Suprapubic skin (tissue), 4 donors: ENCODE measurements around the gene PRSS56. TPM values are rescaled to one million over a fixed set of nuclear protein-coding genes. Genes with fewer than 3 reads are reported as not detected.

ENCODE experiments used
- DNase-seq, 2 donors: peaks; one replicate each; pipeline ENCODE4 v3.0.0-alpha.2; 2019; ENCODE audit warnings: low spot score in 2 of 2
- H3K27ac ChIP-seq: fragments of 200-600 bp; sonication (generic); one replicate; pipeline ENCODE4 v1.5.1; 2019
- H3K27me3 ChIP-seq: fragments of 200-600 bp; sonication (generic); one replicate; pipeline ENCODE4 v1.5.1; 2019
- H3K36me3 ChIP-seq: fragments of 200-600 bp; sonication (generic); one replicate; pipeline ENCODE4 v1.5.1; 2019
- H3K4me1 ChIP-seq: fragments of 200-600 bp; sonication (generic); one replicate; pipeline ENCODE4 v1.5.1; 2019
- H3K4me3 ChIP-seq: fragments of 200-600 bp; sonication (generic); one replicate; pipeline ENCODE4 v1.5.1; 2019; ENCODE audit warnings: mild to moderate bottlenecking
- H3K9me3 ChIP-seq: fragments of 200-600 bp; sonication (generic); one replicate; pipeline ENCODE4 v1.5.1; 2019
- EP300 ChIP-seq: sonication (generic); formaldehyde crosslinking; IDR thresholded peaks from one replicate; pipeline ENCODE4 v1.6.1; 2017; ENCODE audit warnings: antibody characterized with exemption
- POLR2A ChIP-seq, 2 donors: fragments of 450-650 bp; IDR thresholded peaks; one replicate each; pipeline ENCODE4 v1.6.1; 2017; ENCODE audit warnings: antibody characterized with exemption in 2 of 2, mild to moderate bottlenecking in 2 of 2, moderate library complexity in 2 of 2
- POLR2AphosphoS5 ChIP-seq, 3 donors: sonication (generic); formaldehyde crosslinking; IDR thresholded peaks; one replicate each; pipeline ENCODE4 v1.6.1; 2017; ENCODE audit warnings: antibody characterized with exemption in 3 of 3
- WGBS: methylation state at CpG from one replicate; pipeline ENCODE4 v1.1.5; 2018; 5-methylcytosine and 5-hydroxymethylcytosine counted together
- total RNA-seq, 4 donors: library from RNA; depleted of rRNA; stranded (reverse); fragments of >200 nt; gene quantifications; one replicate each; pipeline ENCODE4 v1.1.0, GENCODE V29; 2016
- TF ChIP-seq, protein P1 (sequence below), 2 donors: fragments of 200-600 bp in 1 of 2; fragments of 450-650 bp in 1 of 2; sonication (generic) in 1 of 2; IDR thresholded peaks; one replicate each; pipeline ENCODE4 v1.5.1; 2016 to 2019; ENCODE audit warnings: antibody characterized with exemption in 2 of 2, mild to moderate bottlenecking in 1 of 2, moderate library complexity in 1 of 2

The PRSS56 gene
- total RNA-seq, 4 donors from 2014 or later = not detected

DNA sequence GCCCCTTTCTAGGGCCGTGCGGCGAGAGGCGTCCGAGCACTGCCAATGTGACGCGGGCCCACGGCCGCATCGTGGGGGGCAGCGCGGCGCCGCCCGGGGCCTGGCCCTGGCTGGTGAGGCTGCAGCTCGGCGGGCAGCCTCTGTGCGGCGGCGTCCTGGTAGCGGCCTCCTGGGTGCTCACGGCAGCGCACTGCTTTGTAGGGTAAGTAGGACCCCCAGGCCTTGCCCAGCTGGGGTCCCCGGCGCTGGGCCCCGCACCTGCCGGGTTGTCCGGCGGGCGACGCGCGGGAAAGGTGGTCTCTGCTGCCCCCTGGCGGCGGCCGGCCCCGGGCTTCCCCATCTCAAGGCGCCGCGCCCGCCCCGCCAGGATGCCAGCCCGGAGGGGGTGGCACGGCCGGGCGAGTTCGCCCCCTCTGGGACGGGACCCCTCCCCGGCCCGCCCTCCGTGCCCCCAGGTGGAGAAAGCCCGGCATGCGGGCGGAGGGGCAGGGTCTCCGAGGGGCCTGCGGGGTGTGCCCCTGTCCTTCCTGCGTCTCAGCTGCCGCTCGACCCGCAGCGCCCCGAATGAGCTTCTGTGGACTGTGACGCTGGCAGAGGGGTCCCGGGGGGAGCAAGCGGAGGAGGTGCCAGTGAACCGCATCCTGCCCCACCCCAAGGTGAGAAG, 1.9 kb downstream of the PRSS56 start:
- H3K27ac ChIP-seq = no peak overlapping the region
- no peak for DNase-seq
- no peaks in the 10 kb centered on the region for H3K36me3 ChIP-seq
- peaks cover 35% of the 10 kb centered on the region for H3K4me1 ChIP-seq
- peaks cover 86% of the 10 kb centered on the region for H3K27me3 ChIP-seq
- H3K4me3 ChIP-seq = peak overlapping the region; percentile 28
- no CpG with 5 or more reads among the region's 66 CpGs for WGBS
- TF ChIP-seq POLR2A (IDR thresholded peaks at IDR 0.05) (no peak), EP300 (no peak), POLR2AphosphoS5 (IDR thresholded peaks at IDR 0.05) (no peak)
- TF ChIP-seq, protein P1, sequence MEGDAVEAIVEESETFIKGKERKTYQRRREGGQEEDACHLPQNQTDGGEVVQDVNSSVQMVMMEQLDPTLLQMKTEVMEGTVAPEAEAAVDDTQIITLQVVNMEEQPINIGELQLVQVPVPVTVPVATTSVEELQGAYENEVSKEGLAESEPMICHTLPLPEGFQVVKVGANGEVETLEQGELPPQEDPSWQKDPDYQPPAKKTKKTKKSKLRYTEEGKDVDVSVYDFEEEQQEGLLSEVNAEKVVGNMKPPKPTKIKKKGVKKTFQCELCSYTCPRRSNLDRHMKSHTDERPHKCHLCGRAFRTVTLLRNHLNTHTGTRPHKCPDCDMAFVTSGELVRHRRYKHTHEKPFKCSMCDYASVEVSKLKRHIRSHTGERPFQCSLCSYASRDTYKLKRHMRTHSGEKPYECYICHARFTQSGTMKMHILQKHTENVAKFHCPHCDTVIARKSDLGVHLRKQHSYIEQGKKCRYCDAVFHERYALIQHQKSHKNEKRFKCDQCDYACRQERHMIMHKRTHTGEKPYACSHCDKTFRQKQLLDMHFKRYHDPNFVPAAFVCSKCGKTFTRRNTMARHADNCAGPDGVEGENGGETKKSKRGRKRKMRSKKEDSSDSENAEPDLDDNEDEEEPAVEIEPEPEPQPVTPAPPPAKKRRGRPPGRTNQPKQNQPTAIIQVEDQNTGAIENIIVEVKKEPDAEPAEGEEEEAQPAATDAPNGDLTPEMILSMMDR (IDR thresholded peaks at IDR 0.05) = peak in 1 of 2 donors; percentile 96
- H3K9me3 ChIP-seq = no peaks in the 10 kb centered on the region

DNA sequence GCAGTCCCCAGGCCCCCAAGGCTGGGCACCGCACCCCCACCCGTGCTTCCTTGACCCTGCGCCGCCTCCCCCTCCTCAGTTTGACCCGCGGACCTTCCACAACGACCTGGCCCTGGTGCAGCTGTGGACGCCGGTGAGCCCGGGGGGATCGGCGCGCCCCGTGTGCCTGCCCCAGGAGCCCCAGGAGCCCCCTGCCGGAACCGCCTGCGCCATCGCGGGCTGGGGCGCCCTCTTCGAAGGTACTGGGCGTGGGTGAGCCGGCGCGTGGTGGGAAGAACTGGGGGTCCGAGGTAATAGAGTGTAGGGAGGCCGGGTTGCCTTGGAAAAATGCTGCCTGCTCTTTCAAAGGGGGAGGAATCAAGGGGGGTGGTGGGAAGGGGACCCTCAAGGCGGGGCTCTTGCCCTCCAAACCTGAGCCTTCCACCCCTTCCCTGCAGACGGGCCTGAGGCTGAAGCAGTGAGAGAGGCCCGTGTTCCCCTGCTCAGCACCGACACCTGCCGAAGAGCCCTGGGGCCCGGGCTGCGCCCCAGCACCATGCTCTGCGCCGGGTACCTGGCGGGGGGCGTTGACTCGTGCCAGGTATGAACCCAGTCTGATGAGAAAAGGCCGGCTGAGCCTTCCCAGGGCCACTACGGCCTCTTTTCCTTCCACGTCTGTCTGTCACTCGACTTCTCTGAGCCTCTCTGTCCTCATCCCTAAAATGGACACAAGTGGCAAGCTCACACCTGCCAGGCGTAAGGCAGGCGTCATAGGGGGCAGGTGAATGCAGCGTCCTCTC, 2.6 kb downstream of the PRSS56 start:
- no peak for DNase-seq
- no peak for TF ChIP-seq EP300
- TF ChIP-seq POLR2AphosphoS5 (IDR thresholded peaks at IDR 0.05) = no peak
- TF ChIP-seq POLR2A (IDR thresholded peaks at IDR 0.05) = no peak
- TF ChIP-seq, protein P1 (IDR thresholded peaks at IDR 0.05) = no peak
- H3K27me3 ChIP-seq = peaks cover 86% of the 10 kb centered on the region
- no peak overlapping the region for H3K27ac ChIP-seq
- H3K4me3 ChIP-seq = peak overlapping the region; percentile 28
- WGBS = 23% methylated on average over 17 of the region's 46 CpGs
- H3K9me3 ChIP-seq = no peaks in the 10 kb centered on the region
- H3K36me3 ChIP-seq = no peaks in the 10 kb centered on the region
- H3K4me1 ChIP-seq = peaks cover 35% of the 10 kb centered on the region

DNA sequence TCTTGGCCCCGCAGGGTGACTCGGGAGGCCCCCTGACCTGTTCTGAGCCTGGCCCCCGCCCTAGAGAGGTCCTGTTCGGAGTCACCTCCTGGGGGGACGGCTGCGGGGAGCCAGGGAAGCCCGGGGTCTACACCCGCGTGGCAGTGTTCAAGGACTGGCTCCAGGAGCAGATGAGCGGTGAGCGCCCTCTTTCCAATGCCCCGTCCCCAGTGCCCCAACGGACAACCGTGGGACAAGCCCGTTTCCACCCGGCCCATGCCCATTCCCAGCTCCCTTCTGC, 3.2 kb downstream of the PRSS56 start:
- Histone ChIP-seq H3K4me1 (peaks cover 35% of the 10 kb centered on the region), H3K27ac (no peak overlapping the region), H3K4me3 (peak overlapping the region; percentile 42), H3K36me3 (no peaks in the 10 kb centered on the region), H3K27me3 (peaks cover 84% of the 10 kb centered on the region), H3K9me3 (no peaks in the 10 kb centered on the region)
- TF ChIP-seq, protein P1 (IDR thresholded peaks at IDR 0.05) = no peak
- TF ChIP-seq POLR2AphosphoS5 (IDR thresholded peaks at IDR 0.05) = no peak
- no peak for TF ChIP-seq POLR2A (IDR thresholded peaks at IDR 0.05)
- no peak for TF ChIP-seq EP300
- no CpG with 5 or more reads among the region's 16 CpGs for WGBS
- no peak for DNase-seq

DNA sequence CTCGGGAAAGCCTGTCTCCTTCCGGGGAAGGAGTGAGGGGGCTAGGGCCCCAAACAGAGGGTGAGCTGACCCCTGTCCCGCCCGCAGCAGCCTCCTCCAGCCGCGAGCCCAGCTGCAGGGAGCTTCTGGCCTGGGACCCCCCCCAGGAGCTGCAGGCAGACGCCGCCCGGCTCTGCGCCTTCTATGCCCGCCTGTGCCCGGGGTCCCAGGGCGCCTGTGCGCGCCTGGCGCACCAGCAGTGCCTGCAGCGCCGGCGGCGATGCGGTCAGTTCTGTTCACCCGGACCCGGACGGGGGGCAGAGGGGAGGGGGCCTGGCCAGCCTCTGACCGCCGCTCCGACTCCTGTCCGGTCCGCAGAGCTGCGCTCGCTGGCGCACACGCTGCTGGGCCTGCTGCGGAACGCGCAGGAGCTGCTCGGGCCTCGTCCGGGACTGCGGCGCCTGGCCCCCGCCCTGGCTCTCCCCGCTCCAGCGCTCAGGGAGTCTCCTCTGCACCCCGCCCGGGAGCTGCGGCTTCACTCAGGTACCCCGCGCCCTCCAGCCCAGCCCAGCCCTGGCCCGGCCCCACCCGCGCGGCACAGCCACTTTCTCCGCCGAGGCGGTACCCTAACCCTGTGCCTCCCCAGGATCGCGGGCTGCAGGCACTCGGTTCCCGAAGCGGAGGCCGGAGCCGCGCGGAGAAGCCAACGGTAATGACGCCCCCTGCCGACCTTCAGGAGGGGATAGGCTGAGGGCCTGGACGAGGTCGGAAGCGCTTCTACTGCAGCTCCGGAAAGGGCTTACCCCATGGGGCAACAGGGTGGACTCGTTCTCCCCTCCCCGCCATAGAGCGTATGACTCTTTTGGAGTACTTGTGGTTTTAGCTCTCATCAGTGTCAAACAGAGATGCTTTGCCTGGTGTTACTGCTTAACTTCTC, 3.8 kb downstream of the PRSS56 start:
- H3K9me3 ChIP-seq = no peaks in the 10 kb centered on the region
- H3K4me1 ChIP-seq = peaks cover 35% of the 10 kb centered on the region
- H3K27me3 ChIP-seq = peaks cover 78% of the 10 kb centered on the region
- DNase-seq = no peak
- no peak overlapping the region for H3K27ac ChIP-seq
- H3K4me3 ChIP-seq = peak overlapping the region; percentile 42
- TF ChIP-seq POLR2AphosphoS5 (IDR thresholded peaks at IDR 0.05) (no peak), EP300 (no peak), POLR2A (IDR thresholded peaks at IDR 0.05) (no peak)
- TF ChIP-seq, protein P1 (IDR thresholded peaks at IDR 0.05) = no peak
- under 1% methylated on average over 39 of the region's 75 CpGs for WGBS
- H3K36me3 ChIP-seq = no peaks in the 10 kb centered on the region
